AG09319 (cell line): Measurements from ENCODE around the gene ADM5.

Experiments
- DNase-seq: peaks from one replicate; pipeline ENCODE4 v3.0.0-alpha.2; 2010; ENCODE audit warnings: low read depth; ENCODE audit errors: extremely low read depth
- TF ChIP-seq, protein P1 (sequence below): IDR thresholded peaks from 2 replicates; pipeline ENCODE4 v1.5.1; 2011; ENCODE audit warnings: low read depth, mild to moderate bottlenecking, inconsistent platforms, low read length, moderate library complexity

Gene ADM5

DNA sequence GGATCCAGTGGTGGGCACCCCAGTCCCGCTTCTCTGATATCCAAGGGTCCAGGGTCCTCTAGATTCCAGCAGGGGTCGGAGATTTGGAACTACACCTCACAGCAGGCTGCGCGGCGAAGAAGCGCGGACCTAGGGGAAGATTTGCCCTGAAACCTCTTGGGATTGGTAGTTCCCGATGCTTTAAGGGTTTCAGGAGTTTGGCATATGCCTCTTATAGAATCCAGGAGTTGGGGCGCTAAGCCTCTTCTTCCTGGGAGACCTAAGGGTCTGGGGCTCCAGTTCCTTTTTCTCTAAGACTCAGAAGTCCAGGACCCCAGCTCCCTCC lies 23.3 kb upstream of the ADM5 start:
- no peak for DNase-seq
- TF ChIP-seq, protein P1, sequence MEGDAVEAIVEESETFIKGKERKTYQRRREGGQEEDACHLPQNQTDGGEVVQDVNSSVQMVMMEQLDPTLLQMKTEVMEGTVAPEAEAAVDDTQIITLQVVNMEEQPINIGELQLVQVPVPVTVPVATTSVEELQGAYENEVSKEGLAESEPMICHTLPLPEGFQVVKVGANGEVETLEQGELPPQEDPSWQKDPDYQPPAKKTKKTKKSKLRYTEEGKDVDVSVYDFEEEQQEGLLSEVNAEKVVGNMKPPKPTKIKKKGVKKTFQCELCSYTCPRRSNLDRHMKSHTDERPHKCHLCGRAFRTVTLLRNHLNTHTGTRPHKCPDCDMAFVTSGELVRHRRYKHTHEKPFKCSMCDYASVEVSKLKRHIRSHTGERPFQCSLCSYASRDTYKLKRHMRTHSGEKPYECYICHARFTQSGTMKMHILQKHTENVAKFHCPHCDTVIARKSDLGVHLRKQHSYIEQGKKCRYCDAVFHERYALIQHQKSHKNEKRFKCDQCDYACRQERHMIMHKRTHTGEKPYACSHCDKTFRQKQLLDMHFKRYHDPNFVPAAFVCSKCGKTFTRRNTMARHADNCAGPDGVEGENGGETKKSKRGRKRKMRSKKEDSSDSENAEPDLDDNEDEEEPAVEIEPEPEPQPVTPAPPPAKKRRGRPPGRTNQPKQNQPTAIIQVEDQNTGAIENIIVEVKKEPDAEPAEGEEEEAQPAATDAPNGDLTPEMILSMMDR: no peak

GRCh38 chr19:49667473-49667872 lies 21.9 kb upstream of the ADM5 start:
- no peak for DNase-seq

GRCh38 chr19:49669516-49669915 lies 19.9 kb upstream of the ADM5 start:
- DNase-seq: no peak
- TF ChIP-seq, protein P1: no peak

More at GRCh38 chr19:49667473-49667872, 21.9 kb upstream of the ADM5 start:
- TF ChIP-seq, protein P1: no peak

DNA sequence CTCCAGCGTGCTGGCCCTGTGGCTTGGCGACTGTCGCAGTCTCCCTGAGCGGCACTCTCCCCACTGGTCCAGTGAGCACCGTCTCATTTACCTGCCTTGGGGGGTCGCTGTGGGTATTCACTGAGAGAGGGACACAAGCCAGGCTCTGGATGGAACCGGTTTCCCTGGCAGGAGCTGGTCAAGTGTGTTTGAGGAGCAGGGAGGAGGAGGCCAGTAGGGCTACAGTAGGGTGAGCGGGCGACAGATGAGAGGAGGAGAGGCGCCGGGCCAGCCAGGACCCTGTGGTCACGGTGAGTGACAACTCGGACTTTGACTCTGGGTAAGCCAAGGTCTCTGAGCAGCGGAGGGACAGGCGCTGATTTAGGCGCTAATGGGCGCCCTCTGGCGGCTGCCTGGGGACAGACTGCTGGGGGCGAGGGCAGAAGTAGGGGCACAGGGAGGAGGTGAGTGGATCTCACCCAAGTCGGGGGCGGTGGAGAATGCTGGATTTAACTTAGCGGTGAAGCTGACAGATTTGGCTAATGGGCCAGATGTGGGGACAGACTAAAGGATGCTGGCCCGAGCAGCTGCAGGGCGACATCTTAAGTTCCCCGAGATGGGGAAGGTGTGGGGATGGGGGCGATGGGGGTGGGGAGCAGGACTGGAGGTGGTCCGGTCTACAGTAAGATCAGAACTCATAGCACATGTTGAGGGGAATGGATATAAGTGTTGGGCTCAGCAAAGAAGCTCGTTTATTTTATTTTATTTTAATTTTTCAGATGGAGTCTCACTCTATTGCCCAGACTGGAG lies 17.1 kb upstream of the ADM5 start:
- TF ChIP-seq, protein P1: peak; percentile 97
- DNase-seq: no peak

DNA sequence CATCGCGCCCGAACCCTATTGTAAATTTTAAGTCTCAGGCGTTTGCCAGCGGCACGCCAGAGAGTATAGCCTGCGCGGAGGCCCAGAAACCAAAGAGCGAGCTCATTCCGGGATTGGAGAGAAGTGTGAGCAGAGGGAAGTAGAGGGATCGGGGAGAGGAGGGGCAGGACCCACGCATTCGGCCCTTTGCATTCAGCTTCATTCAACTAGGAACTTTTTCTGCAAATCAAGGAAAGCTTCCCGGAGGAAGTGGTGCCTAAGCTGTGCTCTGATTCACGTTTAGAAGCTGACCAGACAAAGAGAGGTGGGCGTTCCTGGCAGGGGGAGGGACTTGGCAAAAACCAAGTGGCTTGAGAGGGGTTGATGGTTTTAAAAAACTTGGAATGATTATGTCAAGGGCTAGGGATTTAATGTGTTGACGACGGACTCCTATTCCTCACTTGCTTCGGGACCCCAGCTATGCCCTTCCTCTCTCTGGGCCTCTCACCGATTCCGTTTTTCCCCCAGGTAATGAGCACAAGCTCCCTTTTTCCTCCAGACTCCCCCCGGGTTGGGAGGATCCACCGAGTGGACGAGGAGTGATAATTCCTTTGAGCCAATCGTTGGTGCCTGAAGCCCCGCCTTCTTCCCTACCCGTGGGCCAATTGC lies 13.1 kb upstream of the ADM5 start:
- TF ChIP-seq, protein P1: no peak
- peak; percentile 88 for DNase-seq

GRCh38 chr19:49676784-49677230 lies 12.6 kb upstream of the ADM5 start:
- TF ChIP-seq, protein P1: no peak
- peak; percentile 100 for DNase-seq

- TF ChIP-seq, protein P1: no peak
Observed at GRCh38 chr19:49677231-49677900, 12.0 kb upstream of the ADM5 start, which contains the start of gene PRMT1. TSS of gene PRMT1 (plus strand) at chr19:49677271. CDS start at chr19:49677281, 10 bp downstream.

More at GRCh38 chr19:49677231-49677900, 12.0 kb upstream of the ADM5 start, which contains the start of gene PRMT1:
- DNase-seq: no peak
